A549 (cell line): Measurements from ENCODE around the gene TUBGCP6. TPM values are rescaled to one million over a fixed set of nuclear protein-coding genes. Genes with fewer than 3 reads are reported as not detected.

Source experiments
- ATAC-seq, 2 experiments: fragments of 200-7000 bp in 1 of 2; fragments of >200 bp in 1 of 2; cut with Nextera tagmentation in 1 of 2; cut with Tn5 transposase in 1 of 2; 3 replicates each; pipeline versions ENCODE4 v1.8.0 to v1.9.1; 2018 to 2020; ENCODE audit warnings: mild to moderate bottlenecking in 1 of 2, moderate library complexity in 1 of 2
- CTCF ChIA-PET: fragments of 300-600 bp; sonication (Branson Sonifier 250); formaldehyde crosslinking; extraction: SDS; loops from one replicate; lab custom pipeline; 2021; ENCODE audit warnings: antibody characterized with exemption, inconsistent platforms; lab: Yijun Ruan, JAX
- POLR2A ChIA-PET: fragments of 350-600 bp; formaldehyde crosslinking; extraction: SDS; loops from one replicate; lab custom pipeline; 2021; ENCODE audit warnings: antibody characterized with exemption, inconsistent platforms; lab: Yijun Ruan, JAX
- DNase-seq, 2 experiments: peaks; one replicate each; pipeline versions ENCODE4 v3.0.0 to v3.0.0-alpha.2; 2011 to 2016; ENCODE audit warnings: low read depth in 1 of 2, low spot score in 1 of 2
- FAIRE-seq: peaks from 2 replicates; lab custom pipeline; 2011; peaks lifted over from hg19 to GRCh38; lab: Jason Lieb, UNC
- H3K27ac ChIP-seq, 2 experiments: fragments of >200 bp; sonication (Bioruptor Twin); formaldehyde crosslinking; 3 replicates each; pipeline ENCODE4 v1.5.1; 2016 to 2017
- H3K4me1 ChIP-seq: fragments of >200 bp; sonication (Bioruptor Twin); formaldehyde crosslinking; 3 replicates; pipeline ENCODE4 v1.6.1; 2016
- H3K4me2 ChIP-seq: fragments of >200 bp; sonication (Bioruptor Twin); formaldehyde crosslinking; 3 replicates; pipeline ENCODE4 v1.6.1; 2016
- H3K4me3 ChIP-seq: fragments of >200 bp; sonication (Bioruptor Twin); formaldehyde crosslinking; 3 replicates; pipeline ENCODE4 v1.5.1; 2016
- H3K9me3 ChIP-seq: fragments of >200 bp; sonication (Bioruptor Twin); formaldehyde crosslinking; 3 replicates; pipeline ENCODE4 v1.6.1; 2016
- CHD2 ChIP-seq: fragments of 150-350 bp; IDR thresholded peaks from 2 replicates; pipeline ENCODE4 v1.6.1; 2014; ENCODE audit warnings: low read length; ENCODE audit not compliant: partially characterized antibody
- ESRRA ChIP-seq: fragments of 150-350 bp; IDR thresholded peaks from 2 replicates; pipeline ENCODE4 v1.6.1; 2014; ENCODE audit warnings: mild to moderate bottlenecking, low read length, borderline replicate concordance
- FOSL2 ChIP-seq, 2 experiments: fragments of 450-650 bp in 1 of 2; fragments of >200 bp in 1 of 2; sonication (Bioruptor Twin) in 1 of 2; formaldehyde crosslinking; IDR thresholded peaks; 2 replicates each; pipeline versions ENCODE4 v1.5.0 to v1.6.1; 2016 to 2020; ENCODE audit warnings: mild to moderate bottlenecking in 1 of 2, moderate library complexity in 1 of 2
- HOXB5 ChIP-seq: fragments of 250-450 bp; sonication (Bioruptor Pico); IDR thresholded peaks from 2 replicates; pipeline ENCODE4 v1.5.0; 2020; ENCODE audit warnings: mild to moderate bottlenecking, moderate library complexity
- KDM5A ChIP-seq: fragments of 200-600 bp; sonication (generic); IDR thresholded peaks from 2 replicates; pipeline ENCODE4 v1.6.1; 2016; ENCODE audit warnings: antibody characterized with exemption, mild to moderate bottlenecking
- MAZ ChIP-seq: fragments of 150-350 bp; IDR thresholded peaks from 2 replicates; pipeline ENCODE4 v1.6.1; 2014; ENCODE audit warnings: antibody characterized with exemption, low read depth, low read length, borderline replicate concordance
- NR3C1 ChIP-seq: fragments of >200 bp; sonication (Bioruptor Twin); formaldehyde crosslinking; IDR thresholded peaks from 3 replicates; pipeline ENCODE4 v1.6.1; 2017
- RAD21 ChIP-seq, 2 experiments: fragments of >200 bp in 1 of 2; sonication (Bioruptor Twin) in 1 of 2; formaldehyde crosslinking in 1 of 2; IDR thresholded peaks in 1 of 2; conservative IDR thresholded peaks in 1 of 2; 2 replicates in 1 of 2; 3 replicates in 1 of 2; pipeline ENCODE4 v1.6.1; 2012 to 2018; ENCODE audit warnings: inconsistent platforms in 1 of 2
- RNF2 ChIP-seq: fragments of 200-600 bp; sonication (generic); IDR thresholded peaks from 2 replicates; pipeline ENCODE4 v1.6.1; 2016; ENCODE audit warnings: low read depth, mild to moderate bottlenecking, antibody characterized with exemption, moderate library complexity, borderline replicate concordance
- SMC3 ChIP-seq: fragments of >200 bp; sonication (Bioruptor Twin); formaldehyde crosslinking; IDR thresholded peaks from 3 replicates; pipeline ENCODE4 v1.6.1; 2018; ENCODE audit warnings: inconsistent platforms
- WGBS: methylation state at CpG from one replicate; pipeline ENCODE4 v1.1.6; 2017; ENCODE audit errors: missing lambda C conversion rate; 5-methylcytosine and 5-hydroxymethylcytosine counted together
- polyA plus RNA-seq, 4 experiments: library from polyadenylated mRNA; depleted of rRNA in 3 of 4; stranded (reverse); fragments of >200 nt; fragmentation: RNase III in 1 of 4; extraction: RNeasy Plus Mini Kit Qiagen cat#74134 plus additional on column Dnase treatment in 1 of 4; gene quantifications; 2 replicates in 3 of 4; 3 replicates in 1 of 4; pipeline ENCODE4 v1.2.3, GENCODE V29; 2011 to 2017
- TF ChIP-seq, protein P1 (sequence below): fragments of 250-450 bp; sonication (Bioruptor Pico); IDR thresholded peaks from 2 replicates; pipeline ENCODE4 v1.5.0; 2021; ENCODE audit warnings: mild to moderate bottlenecking, moderate library complexity, borderline replicate concordance
- TF ChIP-seq, protein P2 (sequence below): fragments of >200 bp; sonication (Bioruptor Twin); formaldehyde crosslinking; IDR thresholded peaks from 3 replicates; pipeline ENCODE4 v1.5.1; 2016
- TF ChIP-seq, protein P3 (sequence below): fragments of >200 bp; sonication (Bioruptor Twin); formaldehyde crosslinking; IDR thresholded peaks from 3 replicates; pipeline ENCODE4 v1.6.1; 2016
- TF ChIP-seq, protein P4 (sequence below): IDR thresholded peaks from 2 replicates; pipeline ENCODE4 v1.6.1; 2012
- TF ChIP-seq, protein P5 (sequence below): fragments of 150-350 bp; IDR thresholded peaks from 2 replicates; pipeline ENCODE4 v1.6.1; 2014; ENCODE audit warnings: low read depth, mild to moderate bottlenecking, low read length
- TF ChIP-seq, protein P6 (sequence below): fragments of 450-650 bp; IDR thresholded peaks from 2 replicates; pipeline ENCODE4 v1.6.1; 2014; ENCODE audit warnings: antibody characterized with exemption

TUBGCP6 gene
- polyA plus RNA-seq, 2 of the 4 experiments (the other 2 are of a cell fraction): 6.5 to 14.2 TPM

DNA sequence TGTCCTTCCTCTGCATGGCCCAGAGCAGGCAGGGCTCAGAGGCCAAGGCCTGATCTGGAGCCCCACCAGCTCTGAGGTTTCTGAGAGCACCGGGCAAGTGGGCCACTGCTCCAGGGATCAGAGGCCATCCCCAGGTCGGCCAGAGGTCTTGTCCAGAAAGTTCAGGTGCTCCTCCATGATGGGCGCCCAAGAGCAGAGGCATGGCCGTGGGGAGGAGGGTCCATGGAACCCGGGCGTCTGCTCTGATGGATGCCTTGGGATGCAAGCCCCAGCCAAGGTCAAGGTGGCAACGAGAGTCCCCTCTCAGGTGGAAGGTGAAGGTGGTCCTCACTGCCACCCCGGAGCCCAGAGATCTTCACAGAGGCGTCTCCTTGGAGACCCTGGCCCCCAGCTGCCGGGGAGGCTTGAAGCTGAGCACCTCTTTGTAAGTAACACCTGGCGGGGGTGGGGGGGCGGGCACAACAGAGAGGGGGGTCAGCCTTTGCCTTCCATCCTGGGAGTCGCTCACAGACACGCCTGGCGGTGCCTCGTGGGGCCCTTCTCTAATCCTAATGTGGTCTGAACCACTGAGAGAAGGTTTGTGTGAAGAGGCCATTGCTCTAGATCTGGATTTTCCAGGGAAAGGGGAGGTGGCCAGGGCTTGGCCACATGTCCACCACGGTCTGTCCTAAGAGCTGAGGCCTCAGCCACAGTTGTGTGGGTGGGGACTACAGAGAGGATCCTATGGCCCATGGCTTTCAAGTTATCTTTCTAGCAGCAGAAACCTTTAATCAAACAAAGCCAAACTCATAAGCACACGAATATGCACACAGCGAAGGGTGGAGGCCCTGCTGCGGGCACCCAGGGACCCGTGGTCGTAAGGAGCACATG, 8.5 kb upstream of the TUBGCP6 start (continued):
- TF ChIP-seq, protein P1, sequence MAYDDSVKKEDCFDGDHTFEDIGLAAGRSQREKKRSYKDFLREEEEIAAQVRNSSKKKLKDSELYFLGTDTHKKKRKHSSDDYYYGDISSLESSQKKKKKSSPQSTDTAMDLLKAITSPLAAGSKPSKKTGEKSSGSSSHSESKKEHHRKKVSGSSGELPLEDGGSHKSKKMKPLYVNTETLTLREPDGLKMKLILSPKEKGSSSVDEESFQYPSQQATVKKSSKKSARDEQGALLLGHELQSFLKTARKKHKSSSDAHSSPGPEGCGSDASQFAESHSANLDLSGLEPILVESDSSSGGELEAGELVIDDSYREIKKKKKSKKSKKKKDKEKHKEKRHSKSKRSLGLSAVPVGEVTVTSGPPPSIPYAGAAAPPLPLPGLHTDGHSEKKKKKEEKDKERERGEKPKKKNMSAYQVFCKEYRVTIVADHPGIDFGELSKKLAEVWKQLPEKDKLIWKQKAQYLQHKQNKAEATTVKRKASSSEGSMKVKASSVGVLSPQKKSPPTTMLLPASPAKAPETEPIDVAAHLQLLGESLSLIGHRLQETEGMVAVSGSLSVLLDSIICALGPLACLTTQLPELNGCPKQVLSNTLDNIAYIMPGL (CRISPR knock-in tag): no peak
- no peak for TF ChIP-seq NR3C1

DNA sequence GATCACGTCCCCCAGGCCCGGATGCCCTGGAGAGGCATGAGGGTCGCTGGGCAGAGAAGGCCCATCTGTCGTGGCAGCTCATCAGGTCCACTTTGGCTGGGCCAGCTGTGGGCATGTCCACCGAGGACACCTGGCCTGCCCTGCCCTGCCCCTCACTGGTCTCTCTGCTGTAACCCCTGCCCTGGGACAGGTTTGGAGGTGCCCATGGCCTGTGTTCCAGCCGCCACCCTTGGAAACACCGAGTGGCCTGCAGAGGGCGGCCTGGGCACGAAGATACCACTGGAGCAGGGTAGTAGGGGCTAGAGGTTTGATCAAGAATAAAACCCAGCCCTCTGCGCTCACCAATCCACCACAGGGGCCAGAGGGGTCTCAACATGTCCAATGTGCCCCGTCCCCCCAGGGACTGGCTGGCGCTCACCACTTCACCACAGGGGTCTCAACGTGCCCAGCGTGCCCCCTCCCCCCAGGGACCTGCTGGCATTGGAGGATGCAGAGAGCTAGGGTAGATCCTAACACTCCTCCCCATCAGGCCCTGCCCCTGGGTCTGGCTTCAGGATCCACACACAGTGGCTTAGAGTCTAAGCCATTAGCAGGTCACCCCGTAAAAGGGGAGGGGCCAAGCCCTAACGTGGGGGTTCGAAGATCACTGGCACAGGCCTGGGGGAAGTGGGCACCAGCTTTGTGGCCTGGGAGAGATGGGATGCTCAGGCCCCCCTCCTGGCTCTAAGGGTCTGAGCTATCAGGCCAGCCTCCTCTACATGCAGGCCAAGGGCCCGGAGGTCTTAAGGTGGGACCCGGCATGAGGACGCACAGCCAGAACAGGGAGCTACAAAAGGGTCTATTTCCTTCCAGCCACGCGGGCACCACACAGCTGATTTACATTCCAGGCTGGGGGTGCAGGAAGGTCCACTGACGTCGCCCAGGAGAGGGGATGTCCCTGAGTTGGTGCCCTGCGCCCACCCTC, 7.5 kb upstream of the TUBGCP6 start:
- Histone ChIP-seq H3K4me3 (no peak overlapping the region), H3K4me2 (no peak overlapping the region), H3K9me3 (no peaks in the 10 kb centered on the region), H3K27ac (peak overlapping the region in 1 of 2 experiments; percentile 3; a peak in 1 of 6 replicates), H3K4me1 (peaks cover 12% of the 10 kb centered on the region; the same call in 2 of the 3 replicates)
- no peak for FAIRE-seq
- ChIA-PET POLR2A (interaction anchor here (0.6 kb wide), 1 partner anchor 368 kb away, joined by 3 read pairs; no protein-coding TSS in a partner anchor), CTCF (interaction anchor here (0.6 to 5.6 kb wide), 37 partner anchors 9 to 251 kb away, joined by 3 to 74 read pairs (median 4); partner anchors contain the start of genes DENND6B, MAPK12 and PLXNB2)
- TF ChIP-seq, protein P2, sequence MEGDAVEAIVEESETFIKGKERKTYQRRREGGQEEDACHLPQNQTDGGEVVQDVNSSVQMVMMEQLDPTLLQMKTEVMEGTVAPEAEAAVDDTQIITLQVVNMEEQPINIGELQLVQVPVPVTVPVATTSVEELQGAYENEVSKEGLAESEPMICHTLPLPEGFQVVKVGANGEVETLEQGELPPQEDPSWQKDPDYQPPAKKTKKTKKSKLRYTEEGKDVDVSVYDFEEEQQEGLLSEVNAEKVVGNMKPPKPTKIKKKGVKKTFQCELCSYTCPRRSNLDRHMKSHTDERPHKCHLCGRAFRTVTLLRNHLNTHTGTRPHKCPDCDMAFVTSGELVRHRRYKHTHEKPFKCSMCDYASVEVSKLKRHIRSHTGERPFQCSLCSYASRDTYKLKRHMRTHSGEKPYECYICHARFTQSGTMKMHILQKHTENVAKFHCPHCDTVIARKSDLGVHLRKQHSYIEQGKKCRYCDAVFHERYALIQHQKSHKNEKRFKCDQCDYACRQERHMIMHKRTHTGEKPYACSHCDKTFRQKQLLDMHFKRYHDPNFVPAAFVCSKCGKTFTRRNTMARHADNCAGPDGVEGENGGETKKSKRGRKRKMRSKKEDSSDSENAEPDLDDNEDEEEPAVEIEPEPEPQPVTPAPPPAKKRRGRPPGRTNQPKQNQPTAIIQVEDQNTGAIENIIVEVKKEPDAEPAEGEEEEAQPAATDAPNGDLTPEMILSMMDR: peak; percentile 57
- TF ChIP-seq RAD21 (conservative IDR thresholded peaks at IDR 0.05 in 1 of 2, IDR thresholded peaks at IDR 0.05 in 1 of 2) (peak; percentile 77 to 86), SMC3 (peak; percentile 70), FOSL2 (IDR thresholded peaks at IDR 0.05) (no peak), FOSL2 (CRISPR knock-in tag; IDR thresholded peaks at IDR 0.05) (no peak)
- 56% methylated on average over 11 of the region's 25 CpGs for WGBS
- peak; percentile 72 to 87 for ATAC-seq
- DNase-seq: peak in 1 of 2 experiments; percentile 67

DNA sequence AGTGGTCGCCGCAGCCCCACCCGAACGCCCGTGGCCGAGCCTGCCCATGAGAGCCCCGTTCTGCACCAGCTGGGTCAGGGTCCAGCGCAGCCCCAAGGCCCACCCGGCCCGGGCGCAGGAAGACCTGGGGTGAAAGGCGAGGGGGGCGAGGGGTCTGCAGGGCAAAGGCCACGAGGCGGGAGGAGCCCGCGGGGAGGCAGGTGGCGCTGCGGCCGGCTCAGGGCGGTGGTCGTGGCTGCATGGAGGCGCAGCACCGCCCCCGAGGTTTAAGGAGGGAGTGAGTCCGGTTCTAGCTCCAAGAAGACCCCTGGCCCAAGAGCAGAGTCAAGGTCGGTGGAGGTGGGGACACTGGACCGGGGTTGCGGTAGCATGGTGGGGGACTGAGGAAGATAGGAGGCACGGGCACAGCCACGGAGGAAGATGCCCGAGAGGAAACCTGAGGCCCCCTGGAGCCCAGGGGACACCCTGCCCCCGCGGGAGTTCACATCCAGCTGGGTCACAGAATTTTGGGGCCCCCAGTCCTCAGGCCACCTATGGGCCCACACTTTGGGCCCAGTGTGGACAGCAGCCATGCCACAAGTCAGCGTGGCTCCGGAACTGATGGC, 6.8 kb upstream of the TUBGCP6 start:
- ATAC-seq (peak in 1 of 2 experiments; percentile 1; a peak in 2 of 6 replicates), FAIRE-seq (no peak), DNase-seq (no peak)
- peaks cover 12% of the 10 kb centered on the region; the same call in 2 of the 3 replicates for H3K4me1 ChIP-seq
- H3K9me3 ChIP-seq: no peaks in the 10 kb centered on the region
- ChIA-PET CTCF (interaction anchor here (0.6 to 5.6 kb wide), 22 partner anchors 9 to 252 kb away, joined by 3 to 74 read pairs (median 4); partner anchors contain the start of genes DENND6B and MAPK12), POLR2A (interaction anchor here (1.0 to 1.5 kb wide), 3 partner anchors 9 to 16 kb away, joined by 3 to 4 read pairs (median 4); no protein-coding TSS in a partner anchor)
- peak overlapping the region; percentile 77 for H3K4me2 ChIP-seq
- 61% methylated on average over 21 of the region's 36 CpGs for WGBS
- peak overlapping the region; percentile 53 for H3K4me3 ChIP-seq
- peak overlapping the region; percentile 76 to 93 for H3K27ac ChIP-seq
- TF ChIP-seq FOSL2 (IDR thresholded peaks at IDR 0.05) (no peak), FOSL2 (CRISPR knock-in tag; IDR thresholded peaks at IDR 0.05) (no peak), HOXB5 (CRISPR knock-in tag) (no peak), KDM5A (no peak), MAZ (no peak), RNF2 (no peak), ESRRA (no peak), CHD2 (no peak)
- TF ChIP-seq, protein P3, sequence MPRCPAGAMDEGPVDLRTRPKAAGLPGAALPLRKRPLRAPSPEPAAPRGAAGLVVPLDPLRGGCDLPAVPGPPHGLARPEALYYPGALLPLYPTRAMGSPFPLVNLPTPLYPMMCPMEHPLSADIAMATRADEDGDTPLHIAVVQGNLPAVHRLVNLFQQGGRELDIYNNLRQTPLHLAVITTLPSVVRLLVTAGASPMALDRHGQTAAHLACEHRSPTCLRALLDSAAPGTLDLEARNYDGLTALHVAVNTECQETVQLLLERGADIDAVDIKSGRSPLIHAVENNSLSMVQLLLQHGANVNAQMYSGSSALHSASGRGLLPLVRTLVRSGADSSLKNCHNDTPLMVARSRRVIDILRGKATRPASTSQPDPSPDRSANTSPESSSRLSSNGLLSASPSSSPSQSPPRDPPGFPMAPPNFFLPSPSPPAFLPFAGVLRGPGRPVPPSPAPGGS: no peak
- TF ChIP-seq, protein P2: no peak
- TF ChIP-seq, protein P4, sequence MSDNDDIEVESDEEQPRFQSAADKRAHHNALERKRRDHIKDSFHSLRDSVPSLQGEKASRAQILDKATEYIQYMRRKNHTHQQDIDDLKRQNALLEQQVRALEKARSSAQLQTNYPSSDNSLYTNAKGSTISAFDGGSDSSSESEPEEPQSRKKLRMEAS: no peak
- TF ChIP-seq, protein P5, sequence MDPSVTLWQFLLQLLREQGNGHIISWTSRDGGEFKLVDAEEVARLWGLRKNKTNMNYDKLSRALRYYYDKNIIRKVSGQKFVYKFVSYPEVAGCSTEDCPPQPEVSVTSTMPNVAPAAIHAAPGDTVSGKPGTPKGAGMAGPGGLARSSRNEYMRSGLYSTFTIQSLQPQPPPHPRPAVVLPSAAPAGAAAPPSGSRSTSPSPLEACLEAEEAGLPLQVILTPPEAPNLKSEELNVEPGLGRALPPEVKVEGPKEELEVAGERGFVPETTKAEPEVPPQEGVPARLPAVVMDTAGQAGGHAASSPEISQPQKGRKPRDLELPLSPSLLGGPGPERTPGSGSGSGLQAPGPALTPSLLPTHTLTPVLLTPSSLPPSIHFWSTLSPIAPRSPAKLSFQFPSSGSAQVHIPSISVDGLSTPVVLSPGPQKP: no peak
- TF ChIP-seq, protein P6, sequence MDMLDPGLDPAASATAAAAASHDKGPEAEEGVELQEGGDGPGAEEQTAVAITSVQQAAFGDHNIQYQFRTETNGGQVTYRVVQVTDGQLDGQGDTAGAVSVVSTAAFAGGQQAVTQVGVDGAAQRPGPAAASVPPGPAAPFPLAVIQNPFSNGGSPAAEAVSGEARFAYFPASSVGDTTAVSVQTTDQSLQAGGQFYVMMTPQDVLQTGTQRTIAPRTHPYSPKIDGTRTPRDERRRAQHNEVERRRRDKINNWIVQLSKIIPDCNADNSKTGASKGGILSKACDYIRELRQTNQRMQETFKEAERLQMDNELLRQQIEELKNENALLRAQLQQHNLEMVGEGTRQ: no peak
